ENCODE results near the gene PCK2. TPM values are rescaled to one million over a fixed set of nuclear protein-coding genes. Genes with fewer than 3 reads are reported as not detected.

PCK2 gene
- polyA plus RNA-seq, 2 of the 4 experiments (the other 2 are of a cell fraction) = 16.9 to 60.2 TPM

DNA sequence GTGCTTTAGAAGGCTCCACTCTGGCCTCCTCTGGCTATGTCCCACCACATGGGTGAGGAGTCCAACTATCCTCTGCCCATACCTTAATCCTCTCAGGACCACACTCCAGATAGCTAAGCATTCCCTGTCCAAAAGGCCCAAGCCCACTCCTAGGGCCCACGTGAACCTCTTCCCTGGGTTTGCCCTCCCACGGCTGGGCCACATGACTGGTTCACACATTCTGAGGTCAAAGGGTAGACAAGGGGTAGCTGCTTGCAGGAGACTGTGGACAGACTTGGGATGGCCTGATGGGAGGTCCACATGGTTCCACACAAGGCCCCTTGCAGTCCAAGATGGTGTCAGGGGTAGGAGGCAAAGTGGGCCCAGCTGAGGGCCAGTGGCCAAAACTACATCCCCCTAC lies 6.0 kb upstream of the PCK2 start:
- WGBS (ENCODE audit: missing lambda C conversion rate) = 69% methylated on average over 2 of the region's 2 CpGs
- no peak overlapping the region for H3K27ac ChIP-seq
- no peak overlapping the region for H3K4me2 ChIP-seq
- ATAC-seq (no peak), FAIRE-seq (no peak), DNase-seq (ENCODE audit: low read depth in 1 of 2, low spot score in 1 of 2) (no peak)
- no peak for TF ChIP-seq MYC (IDR thresholded peaks at IDR 0.05; ENCODE audit: borderline replicate concordance, low read length)
- no peak for TF ChIP-seq BHLHE40 (IDR thresholded peaks at IDR 0.05; ENCODE audit: low read depth, low read length)
- TF ChIP-seq BCL3 (IDR thresholded peaks at IDR 0.05) = no peak
- TF ChIP-seq ESRRA (IDR thresholded peaks at IDR 0.05; ENCODE audit: borderline replicate concordance, low read length) = no peak
- no peak for TF ChIP-seq ZSCAN20 (CRISPR knock-in tag; IDR thresholded peaks at IDR 0.05)
- POLR2A ChIA-PET = no interaction called here
- peaks cover 2% of the 10 kb centered on the region for H3K4me1 ChIP-seq
- H3K9me3 ChIP-seq = no peaks in the 10 kb centered on the region
- CTCF ChIA-PET = interaction anchor here (0.6 to 12.1 kb wide), 7 partner anchors 8 to 348 kb away, joined by 3 to 405 read pairs (median 3); no protein-coding TSS in a partner anchor
- no peak overlapping the region for H3K4me3 ChIP-seq

- ATAC-seq = no peak
- Histone ChIP-seq H3K27ac (no peak overlapping the region), H3K4me2 (no peak overlapping the region), H3K4me3 (no peak overlapping the region), H3K9me3 (no peaks in the 10 kb centered on the region), H3K4me1 (peaks cover 9% of the 10 kb centered on the region)
- CTCF ChIA-PET = interaction anchor here (0.6 to 12.6 kb wide), 19 partner anchors 9 to 115 kb away, joined by 3 to 405 read pairs (median 11); partner anchors contain the start of genes IRF9 and PSME1
- TF ChIP-seq POLR2A (IDR thresholded peaks at IDR 0.05; ENCODE audit: low read length) (no peak), CTCF (IDR thresholded peaks at IDR 0.05) (no peak)
- no peak for FAIRE-seq
- POLR2A ChIA-PET = interaction anchor here (1.8 kb wide), 2 partner anchors 9 to 31 kb away, joined by 4 to 11 read pairs; no protein-coding TSS in a partner anchor
- DNase-seq (ENCODE audit: low read depth in 1 of 2, low spot score in 1 of 2) = no peak
- 67% methylated on average over 4 of the region's 6 CpGs for WGBS (ENCODE audit: missing lambda C conversion rate)
Measured at GRCh38 chr14:24089890-24090289, 4.2 kb upstream of the PCK2 start.

DNA sequence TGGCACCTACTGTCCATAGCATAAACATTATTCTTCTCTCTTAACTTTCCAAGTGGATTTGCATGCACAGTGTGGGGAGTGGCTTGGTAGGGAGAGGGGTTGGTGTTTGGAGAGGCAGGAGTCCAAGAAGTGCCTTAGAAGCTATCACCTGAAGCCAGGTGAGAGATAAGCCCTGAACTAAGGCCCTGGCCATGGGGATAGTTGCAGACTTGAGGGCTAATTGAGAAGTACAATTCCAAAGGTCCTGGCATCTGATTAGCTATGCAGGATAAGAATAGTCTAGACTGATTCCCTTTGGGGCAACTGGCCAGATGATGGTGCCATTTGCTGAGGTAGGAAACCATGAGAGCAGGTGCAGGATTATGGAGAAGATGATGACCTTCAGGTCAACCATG lies 2.0 kb upstream of the PCK2 start:
- ATAC-seq = no peak
- H3K4me1 ChIP-seq = peaks cover 18% of the 10 kb centered on the region
- no peak for DNase-seq (ENCODE audit: low read depth in 1 of 2, low spot score in 1 of 2)
- no peaks in the 10 kb centered on the region for H3K9me3 ChIP-seq
- no peak overlapping the region for H3K4me2 ChIP-seq
- no peak for FAIRE-seq
- ChIA-PET CTCF (interaction anchor here (0.6 to 12.6 kb wide), 10 partner anchors 11 to 88 kb away, joined by 3 to 405 read pairs (median 22); partner anchors contain the start of genes CARMIL3 and IRF9), POLR2A (interaction anchor here (0.7 to 3.7 kb wide), 2 partner anchors 16 to 133 kb away, joined by 3 to 38 read pairs; no protein-coding TSS in a partner anchor)
- TF ChIP-seq NFE2L2 (conservative IDR thresholded peaks at IDR 0.05; ENCODE audit: low read length) = no peak
- TF ChIP-seq FOSB (CRISPR knock-in tag; IDR thresholded peaks at IDR 0.05) = no peak
- TF ChIP-seq FOSL2 (IDR thresholded peaks at IDR 0.05) = no peak
- TF ChIP-seq FOSL2 (CRISPR knock-in tag; IDR thresholded peaks at IDR 0.05) = no peak
- no peak for TF ChIP-seq HOXA7 (CRISPR knock-in tag; IDR thresholded peaks at IDR 0.05)
- no peak for TF ChIP-seq CHD2 (IDR thresholded peaks at IDR 0.05; ENCODE audit: low read length, partially characterized antibody)
- no peak for TF ChIP-seq HDAC2 (IDR thresholded peaks at IDR 0.05)
- TF ChIP-seq RAD21 (conservative IDR thresholded peaks at IDR 0.05 in 1 of 2, IDR thresholded peaks at IDR 0.05 in 1 of 2) = no peak
- no peak for TF ChIP-seq RNF2 (IDR thresholded peaks at IDR 0.05; ENCODE audit: borderline replicate concordance, low read depth)
- no peak for TF ChIP-seq TP53 (CRISPR knock-in tag; IDR thresholded peaks at IDR 0.05)
- no peak for TF ChIP-seq KDM1A (IDR thresholded peaks at IDR 0.05; ENCODE audit: low read depth)
- TF ChIP-seq JUN (IDR thresholded peaks at IDR 0.05) = no peak
- TF ChIP-seq E2F6 (IDR thresholded peaks at IDR 0.05; ENCODE audit: borderline replicate concordance, low read depth) = no peak
- TF ChIP-seq NPAS2 (CRISPR knock-in tag; IDR thresholded peaks at IDR 0.05; ENCODE audit: borderline replicate concordance) = no peak
- no peak for TF ChIP-seq ZNF302 (CRISPR knock-in tag; IDR thresholded peaks at IDR 0.05)
- TF ChIP-seq ZFP36 (IDR thresholded peaks at IDR 0.05; ENCODE audit: borderline replicate concordance, partially characterized antibody) = no peak
- no peak for TF ChIP-seq ZSCAN20 (CRISPR knock-in tag; IDR thresholded peaks at IDR 0.05)
- TF ChIP-seq, protein P1, sequence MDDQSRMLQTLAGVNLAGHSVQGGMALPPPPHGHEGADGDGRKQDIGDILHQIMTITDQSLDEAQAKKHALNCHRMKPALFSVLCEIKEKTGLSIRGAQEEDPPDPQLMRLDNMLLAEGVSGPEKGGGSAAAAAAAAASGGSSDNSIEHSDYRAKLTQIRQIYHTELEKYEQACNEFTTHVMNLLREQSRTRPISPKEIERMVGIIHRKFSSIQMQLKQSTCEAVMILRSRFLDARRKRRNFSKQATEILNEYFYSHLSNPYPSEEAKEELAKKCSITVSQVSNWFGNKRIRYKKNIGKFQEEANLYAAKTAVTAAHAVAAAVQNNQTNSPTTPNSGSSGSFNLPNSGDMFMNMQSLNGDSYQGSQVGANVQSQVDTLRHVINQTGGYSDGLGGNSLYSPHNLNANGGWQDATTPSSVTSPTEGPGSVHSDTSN (IDR thresholded peaks at IDR 0.05) = no peak
- no peak for TF ChIP-seq PHF8 (IDR thresholded peaks at IDR 0.05; ENCODE audit: borderline replicate concordance, low read depth)
- TF ChIP-seq BCL3 (IDR thresholded peaks at IDR 0.05) = no peak
- TF ChIP-seq RFX5 (IDR thresholded peaks at IDR 0.05) = no peak
- peak overlapping the region in 1 of 2 experiments; percentile 100; a peak in 4 of 6 replicates for H3K27ac ChIP-seq
- no peak overlapping the region for H3K4me3 ChIP-seq

Data from A549 (cell line).